Measurements from ENCODE around the gene ISCU.

ISCU gene

DNA sequence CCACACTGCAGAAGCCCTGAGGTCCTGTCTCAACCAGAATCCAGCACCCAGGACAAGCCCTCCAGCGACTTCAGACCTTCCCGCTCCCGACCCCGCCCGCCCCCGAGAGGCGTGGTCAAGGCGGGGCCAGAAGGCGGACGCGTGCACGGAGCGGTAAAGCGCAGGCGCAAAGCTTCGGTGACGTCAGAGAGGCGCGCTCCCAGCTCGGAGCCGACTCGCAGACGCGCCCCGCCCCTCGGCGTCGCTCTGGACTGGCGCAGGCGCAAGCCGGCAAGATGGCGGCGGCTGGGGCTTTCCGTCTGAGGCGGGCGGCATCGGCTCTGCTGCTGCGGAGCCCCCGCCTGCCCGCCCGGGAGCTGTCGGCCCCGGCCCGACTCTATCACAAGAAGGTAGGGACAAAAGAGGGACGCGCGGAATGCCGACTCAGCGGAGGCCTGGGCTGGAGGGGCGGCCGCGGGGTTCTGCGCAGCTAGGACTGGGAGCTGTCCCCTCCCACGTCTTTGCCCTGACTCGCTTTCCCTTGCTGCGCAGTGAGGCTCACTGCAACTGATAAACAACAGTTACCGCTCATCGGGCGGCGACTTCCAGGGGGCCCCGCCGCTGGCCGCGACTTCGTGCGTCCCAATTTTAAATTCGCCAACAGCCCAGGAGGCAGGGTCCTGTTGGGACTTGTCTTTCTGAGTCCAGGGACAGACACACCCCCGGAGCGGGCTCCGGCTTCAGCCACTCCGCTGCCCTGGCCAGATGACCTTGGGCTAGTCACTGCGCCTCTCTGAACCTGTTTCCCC lies at the start of gene ISCU:
Gene ISCU (plus strand): TSS at position 249 of the 788 bp plus-strand sequence. CDS start 27 bp downstream, at position 276.
- DNase-seq: peak; percentile 91

DNA sequence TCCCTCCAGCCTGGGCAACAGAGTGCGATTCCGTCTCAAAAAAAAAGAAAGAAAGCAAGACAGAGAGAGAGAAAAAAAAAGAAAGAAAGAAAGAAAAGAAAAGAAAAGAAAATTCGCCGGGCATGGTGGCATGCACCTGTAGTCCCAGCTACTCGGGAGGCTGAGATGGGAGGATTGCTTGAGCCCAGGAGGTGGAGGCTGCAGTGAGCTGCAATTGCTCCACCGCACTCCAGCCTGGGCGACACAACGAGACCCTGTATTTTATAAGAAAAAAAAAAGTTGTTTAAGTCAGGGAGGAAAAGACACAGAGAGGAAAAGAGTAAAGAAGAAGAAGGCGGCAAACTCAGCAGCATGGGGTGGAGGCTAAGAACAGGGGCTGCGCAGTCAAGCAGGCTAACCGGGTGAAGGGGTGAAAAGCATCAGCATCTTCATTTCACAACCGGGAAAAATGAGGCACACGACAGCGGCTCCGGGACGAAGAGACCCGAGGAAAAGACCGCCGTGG lies 47.9 kb upstream of the ISCU start:
- DNase-seq: no peak

DNA sequence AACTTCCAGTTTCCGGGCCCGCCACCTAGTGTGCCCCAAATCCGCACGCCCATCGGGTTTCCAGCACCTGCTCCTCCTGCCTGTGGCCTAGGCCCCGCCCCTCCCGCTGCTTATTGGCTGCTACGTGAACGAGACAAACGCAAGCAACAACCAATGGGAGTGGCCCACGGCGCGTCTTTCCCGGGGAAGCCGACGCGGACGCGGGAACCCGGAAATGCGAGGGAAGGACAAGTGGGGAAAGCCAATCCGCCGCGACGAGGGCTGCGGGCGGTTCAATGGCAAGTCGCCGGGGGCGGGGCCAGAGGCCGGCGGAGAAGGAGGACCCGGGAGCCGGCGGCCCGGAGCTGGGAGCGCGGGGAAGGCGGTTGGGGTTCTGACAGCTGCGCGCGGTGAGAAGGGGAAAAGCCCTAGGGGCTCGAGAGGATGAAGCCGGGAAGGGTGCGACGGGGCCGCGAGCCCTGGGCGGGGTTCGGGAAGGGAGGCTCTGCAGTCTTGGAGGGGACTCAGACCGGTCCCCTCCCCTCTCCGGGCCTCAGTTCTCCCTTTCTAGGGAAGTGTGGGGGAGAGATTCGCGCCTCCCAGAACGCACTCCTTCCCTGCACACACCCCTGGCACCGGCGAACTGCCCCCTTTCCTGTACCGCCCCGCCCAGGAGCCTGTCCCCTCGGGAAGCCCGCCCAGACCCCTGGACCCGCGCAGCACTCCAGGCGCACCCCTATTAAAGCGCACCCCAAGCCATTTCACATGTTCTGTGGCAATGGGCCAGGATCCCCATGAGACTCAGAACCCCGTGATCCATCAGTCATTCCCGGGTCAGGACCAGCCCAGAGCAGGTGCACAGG lies 47.2 kb upstream of the ISCU start, which contains the start of gene FICD:
Gene FICD (plus strand): TSS at position 305 of the 842 bp plus-strand sequence. CDS start 1,696 bp downstream, outside the sequence.
- DNase-seq: peak; percentile 97

- no peak for DNase-seq
Observed at GRCh38 chr12:108515916-108516315, 46.5 kb upstream of the ISCU start.

DNA sequence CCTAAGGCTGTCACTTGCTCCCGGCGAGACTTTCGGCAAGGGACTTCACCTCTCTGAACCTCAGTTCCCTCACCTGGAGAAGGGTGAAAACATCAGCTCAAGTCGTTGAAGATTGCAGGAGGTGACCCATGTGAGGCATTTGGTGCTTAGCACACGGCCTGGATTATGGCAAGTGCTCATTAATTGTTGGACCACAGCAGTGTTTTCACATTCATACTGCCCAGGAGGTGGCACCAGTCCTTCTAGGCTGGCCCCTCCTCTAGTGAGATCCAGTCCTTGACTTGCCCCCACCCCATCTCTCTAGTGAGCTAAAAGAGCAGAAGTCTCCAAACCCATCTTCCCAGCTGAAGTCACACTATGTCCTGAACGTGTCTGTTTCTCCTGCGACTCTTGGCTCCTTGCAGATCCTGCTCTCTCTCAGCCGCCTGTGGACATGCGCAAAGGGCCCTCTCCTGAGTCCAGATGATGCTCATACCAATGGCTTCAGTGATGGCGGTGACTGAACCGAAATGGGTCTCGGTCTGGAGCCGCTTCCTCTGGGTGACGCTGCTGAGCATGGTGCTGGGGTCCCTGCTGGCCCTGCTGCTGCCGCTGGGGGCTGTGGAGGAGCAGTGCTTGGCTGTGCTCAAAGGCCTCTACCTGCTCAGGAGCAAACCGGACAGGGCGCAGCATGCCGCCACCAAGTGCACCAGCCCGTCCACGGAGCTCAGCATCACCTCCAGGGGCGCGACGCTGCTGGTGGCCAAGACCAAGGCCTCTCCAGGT lies 45.7 kb upstream of the ISCU start:
- DNase-seq: no peak

- DNase-seq: no peak
Observed at GRCh38 chr12:108517288-108518100, 44.9 kb upstream of the ISCU start.

DNA sequence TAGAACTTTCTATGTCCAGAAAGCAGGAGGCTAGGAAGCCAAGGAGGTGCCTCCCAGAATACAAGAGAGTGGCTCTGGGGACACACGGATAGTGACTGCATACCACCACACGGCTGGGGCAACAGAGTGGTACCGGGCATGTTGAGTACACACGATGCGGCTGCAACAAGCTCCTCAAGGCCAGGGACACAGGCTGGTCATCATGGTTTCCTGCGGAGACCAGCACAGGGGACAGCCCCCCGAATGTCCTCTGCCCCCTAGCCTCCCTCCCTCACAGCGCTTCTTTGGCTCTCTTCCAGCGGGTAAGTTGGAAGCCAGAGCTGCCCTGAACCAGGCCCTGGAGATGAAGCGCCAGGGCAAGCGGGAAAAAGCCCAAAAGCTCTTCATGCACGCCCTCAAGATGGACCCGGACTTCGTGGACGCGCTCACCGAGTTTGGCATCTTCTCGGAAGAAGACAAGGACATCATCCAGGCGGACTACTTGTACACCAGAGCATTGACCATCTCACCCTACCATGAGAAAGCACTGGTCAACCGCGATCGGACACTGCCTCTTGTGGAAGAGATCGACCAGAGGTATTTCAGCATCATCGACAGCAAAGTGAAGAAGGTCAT lies 44.2 kb upstream of the ISCU start:
- no peak for DNase-seq

DNA sequence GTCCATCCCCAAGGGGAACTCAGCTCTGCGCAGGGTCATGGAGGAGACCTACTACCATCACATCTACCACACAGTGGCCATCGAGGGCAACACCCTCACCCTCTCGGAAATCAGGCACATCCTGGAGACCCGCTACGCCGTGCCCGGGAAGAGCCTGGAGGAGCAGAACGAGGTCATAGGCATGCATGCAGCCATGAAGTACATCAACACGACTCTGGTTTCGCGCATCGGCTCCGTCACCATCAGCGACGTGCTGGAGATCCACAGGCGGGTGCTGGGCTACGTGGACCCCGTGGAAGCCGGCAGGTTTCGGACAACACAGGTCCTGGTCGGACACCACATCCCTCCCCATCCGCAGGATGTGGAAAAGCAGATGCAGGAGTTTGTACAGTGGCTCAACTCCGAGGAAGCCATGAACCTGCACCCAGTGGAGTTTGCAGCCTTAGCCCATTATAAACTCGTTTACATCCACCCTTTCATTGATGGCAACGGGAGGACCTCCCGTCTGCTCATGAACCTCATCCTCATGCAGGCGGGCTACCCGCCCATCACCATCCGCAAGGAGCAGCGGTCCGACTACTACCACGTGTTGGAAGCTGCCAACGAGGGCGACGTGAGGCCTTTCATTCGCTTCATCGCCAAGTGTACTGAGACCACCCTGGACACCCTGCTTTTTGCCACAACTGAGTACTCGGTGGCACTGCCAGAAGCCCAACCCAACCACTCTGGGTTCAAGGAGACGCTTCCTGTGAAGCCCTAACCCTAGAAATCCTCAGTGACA lies 43.5 kb upstream of the ISCU start:
- no peak for DNase-seq

- DNase-seq: no peak
Observed at GRCh38 chr12:108519558-108519957, 42.8 kb upstream of the ISCU start.

- no peak for DNase-seq
Observed at GRCh38 chr12:108523365-108523764, 39.0 kb upstream of the ISCU start.

DNA sequence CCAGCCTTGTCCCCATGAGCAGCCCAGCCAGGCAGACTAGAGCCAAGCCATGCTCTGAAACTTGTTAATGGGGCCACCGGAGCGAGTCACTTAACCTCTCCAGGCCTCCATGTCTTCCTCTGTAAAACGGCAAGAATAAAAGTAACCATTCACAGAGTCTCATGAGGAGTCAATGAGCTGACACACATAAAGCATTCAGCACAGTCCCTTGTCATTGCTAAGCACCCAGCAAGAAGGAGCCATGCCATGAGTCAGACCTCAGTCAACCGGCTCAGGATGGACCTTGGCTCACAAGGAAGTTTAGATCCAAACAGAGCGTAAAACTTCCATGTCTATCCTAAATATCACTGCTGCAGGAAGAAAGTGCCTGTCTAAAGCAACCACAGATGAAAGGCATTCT lies 36.7 kb upstream of the ISCU start:
- no peak for DNase-seq

DNA sequence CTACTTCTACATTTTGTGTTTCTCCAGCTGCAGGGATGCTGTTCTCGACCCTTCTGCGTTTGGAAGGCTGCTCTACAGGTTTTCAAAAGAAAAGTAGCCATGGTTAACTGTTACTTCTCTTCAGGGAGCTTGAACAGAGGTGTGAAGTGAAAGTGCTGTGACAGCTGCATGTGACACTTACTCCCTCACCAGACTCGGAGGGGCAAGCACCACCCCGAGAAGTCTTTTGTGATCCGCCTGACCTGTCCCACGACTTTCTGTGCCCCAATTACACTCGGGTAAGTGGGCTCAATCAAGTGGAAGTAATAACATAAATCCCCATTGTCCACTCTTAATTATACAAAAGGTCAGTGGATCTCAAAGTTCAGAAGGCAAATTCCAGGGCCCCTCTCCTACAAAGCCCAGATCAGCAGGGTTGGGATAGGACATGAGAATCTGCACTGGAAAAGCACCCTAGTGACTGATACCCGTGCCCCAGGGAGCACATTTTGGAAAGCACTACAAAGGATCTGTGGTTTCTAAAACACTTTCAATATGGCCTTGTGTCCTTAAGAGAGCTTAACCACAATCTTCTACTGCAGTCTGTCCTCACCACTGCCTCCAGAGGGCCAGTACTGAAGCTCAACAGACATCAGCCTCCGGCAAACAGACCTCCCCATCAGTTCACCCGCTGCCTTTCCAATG lies 35.8 kb upstream of the ISCU start:
- DNase-seq: no peak

DNA sequence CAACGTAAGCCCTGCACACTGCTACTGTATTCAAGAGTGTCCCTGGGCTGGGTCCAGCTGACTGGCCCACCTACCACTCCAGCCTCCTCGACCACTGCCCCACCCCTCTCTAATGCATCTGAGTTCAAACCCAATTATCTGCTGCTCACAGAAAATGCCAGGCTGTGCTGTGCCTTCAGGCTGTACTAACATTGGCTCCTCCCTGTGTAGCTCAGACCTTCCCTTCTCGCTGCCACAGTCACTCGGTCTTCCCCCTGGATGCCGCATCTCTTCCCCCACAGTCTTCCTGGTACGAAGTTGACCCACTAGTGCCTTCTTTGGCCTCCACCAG lies 35.3 kb upstream of the ISCU start:
- DNase-seq: no peak

DNA sequence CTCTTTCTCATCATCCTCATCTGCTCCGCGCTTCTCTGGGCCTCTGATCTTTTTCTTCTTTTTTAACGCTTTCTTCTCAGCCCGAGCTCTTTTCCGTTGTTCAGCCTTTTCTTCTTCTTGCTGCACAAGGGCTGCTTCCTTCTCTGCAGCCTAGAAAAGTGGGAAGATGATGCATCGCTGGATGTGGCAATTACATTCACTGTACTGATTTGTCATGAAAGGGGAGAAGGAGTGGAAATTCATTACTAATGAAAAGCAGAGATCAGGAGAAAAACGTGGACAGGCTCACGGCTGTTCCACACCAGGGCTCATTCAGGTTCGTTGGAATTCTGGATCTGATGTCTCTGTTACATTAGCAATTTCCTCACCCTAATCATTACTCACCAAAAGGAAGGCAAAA lies 32.2 kb upstream of the ISCU start:
- DNase-seq: no peak

GRCh38 chr12:108531929-108532848 lies 30.2 kb upstream of the ISCU start:
- DNase-seq: peak; percentile 17

- no peak for DNase-seq
Observed at GRCh38 chr12:108538146-108538545, 24.2 kb upstream of the ISCU start.

DNA sequence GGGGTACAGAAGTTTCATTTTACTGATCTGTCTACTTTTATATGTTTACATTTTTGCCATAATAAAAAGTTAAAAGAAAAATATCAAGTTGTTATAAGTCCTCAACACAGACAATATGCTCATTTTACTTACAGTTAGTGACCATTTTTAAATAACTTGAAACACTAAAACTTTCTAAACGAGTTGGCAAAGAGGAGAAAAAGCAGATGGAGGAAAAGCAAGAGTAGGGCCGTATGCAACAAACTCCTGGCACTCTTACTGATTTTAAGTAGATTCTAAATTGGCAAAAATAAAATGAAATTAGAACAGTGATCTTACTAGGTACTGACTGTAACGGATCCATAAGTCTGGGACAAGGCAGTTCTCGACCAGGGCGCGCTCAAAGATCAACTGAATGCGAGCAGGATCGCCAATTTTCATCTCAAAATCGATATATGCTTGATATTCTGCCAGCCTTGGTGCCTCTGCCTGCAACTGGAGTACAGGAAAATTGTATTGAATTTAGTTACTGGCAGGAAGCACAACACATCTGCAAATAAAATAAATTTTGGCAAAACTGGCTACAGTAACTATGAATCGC lies 23.7 kb upstream of the ISCU start:
- no peak for DNase-seq

DNA sequence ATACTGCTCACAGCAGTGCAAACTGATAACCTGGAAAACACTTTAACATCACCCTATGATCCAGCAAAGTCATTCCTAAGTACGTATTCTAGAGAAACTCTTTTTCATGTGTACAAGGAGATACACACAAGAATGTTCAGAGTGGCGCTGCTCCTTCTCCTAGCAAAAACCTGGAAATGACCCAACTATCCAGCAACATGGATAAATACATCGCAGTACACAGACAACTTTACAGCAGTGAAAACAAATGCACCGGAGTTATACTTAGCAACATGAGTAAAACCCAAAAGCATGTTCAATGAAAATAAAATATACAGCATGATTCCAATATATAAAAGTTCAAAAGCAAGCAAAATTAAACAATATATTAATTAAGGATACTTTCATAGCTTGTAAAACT lies 20.1 kb upstream of the ISCU start:
- no peak for DNase-seq

DNA sequence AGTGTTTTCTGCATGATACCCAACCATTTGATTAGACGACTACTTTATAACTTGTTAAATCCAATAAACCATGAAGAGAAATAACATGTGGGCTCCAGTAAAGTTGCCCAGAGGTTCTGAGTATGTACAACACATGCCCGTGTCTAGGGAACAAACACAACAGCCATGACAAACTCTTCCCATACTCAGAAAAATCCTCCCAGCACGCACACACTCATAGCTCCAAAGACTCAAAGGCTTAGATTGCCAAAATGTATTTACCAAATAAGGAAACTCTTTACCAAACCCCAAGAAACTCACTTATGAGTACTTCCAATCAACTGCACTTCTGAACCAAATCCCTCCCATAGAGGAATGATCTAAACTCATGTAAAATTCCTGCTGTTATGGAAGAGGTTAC lies 18.7 kb upstream of the ISCU start:
- no peak for DNase-seq

Measured in NCI-H1092 (cell line).